Mesangial cell (primary cell): ENCODE results near the gene GRAPL. TPM values are rescaled to one million over a fixed set of nuclear protein-coding genes. Genes with fewer than 3 reads are reported as not detected.

Source experiments
- total RNA-seq: library from RNA; depleted of rRNA; stranded (reverse); fragments of >200 nt; gene quantifications from 2 replicates; pipeline ENCODE4 v1.2.3, GENCODE V29; 2015

The GRAPL gene
- total RNA-seq, result not detected in 2 replicates

DNA sequence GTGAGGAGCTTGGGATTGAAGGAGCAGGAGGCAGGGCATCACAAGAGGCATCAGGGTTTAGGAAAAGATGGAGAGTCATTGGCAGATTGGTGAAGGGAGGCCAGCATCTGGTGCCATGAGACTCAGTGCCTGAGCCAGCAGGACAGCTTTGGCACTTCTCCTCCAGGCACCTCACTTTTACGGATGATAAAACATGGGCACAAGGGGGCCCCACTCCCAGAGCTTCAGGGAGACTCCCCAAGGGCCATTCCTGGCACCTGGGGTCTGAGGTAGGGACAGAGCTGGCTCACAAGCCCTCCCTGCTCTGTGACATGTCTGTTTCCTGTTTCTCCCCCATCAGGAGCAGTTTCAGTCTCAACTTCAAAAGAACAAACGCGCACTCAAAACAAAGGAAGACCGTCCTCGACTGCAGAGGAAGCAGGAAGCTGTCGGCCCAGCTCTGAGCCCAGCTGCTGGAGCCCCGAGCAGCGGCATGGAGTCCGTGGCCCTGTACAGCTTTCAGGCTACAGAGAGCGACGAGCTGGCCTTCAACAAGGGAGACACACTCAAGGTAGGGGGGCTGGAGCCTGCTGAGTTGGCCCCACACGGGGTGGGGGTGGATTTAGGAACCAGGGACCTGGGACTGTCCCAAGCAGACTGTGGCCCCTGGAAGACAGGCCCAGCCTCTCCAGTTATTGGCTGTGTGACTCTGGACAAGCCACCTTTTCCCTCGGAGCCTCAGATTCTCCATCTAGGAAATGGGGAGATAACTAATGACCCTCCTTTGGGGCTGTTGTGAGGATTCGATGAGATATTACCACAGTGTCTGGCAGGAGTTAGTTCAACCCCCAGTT lies at the start of gene GRAPL:
GRAPL (plus strand) TSS at position 442 of the 833 bp plus-strand sequence; CDS start at position 473, 31 bp downstream.

Other genes starting within 250 kb of the GRAPL start
- gene SLC5A10, start 175.4 kb upstream of the GRAPL start, total RNA-seq, result 0.13 TPM in 1 of 2 replicates, not detected in the other
- gene FAM83G, start 122.8 kb upstream of the GRAPL start, total RNA-seq, result 17.4 and 19.3 TPM in 2 replicates
- 0.25 and 1.1 TPM in 2 replicates for gene GRAP, start 80.6 kb upstream of the GRAPL start, total RNA-seq
- 16.9 and 26.9 TPM in 2 replicates for gene EPN2, start 109.8 kb downstream of the GRAPL start, total RNA-seq
- 28.2 and 43.4 TPM in 2 replicates for gene B9D1, start 235.1 kb downstream of the GRAPL start, total RNA-seq